IMR-90 (cell line): Measurements from ENCODE around the gene EPN3. TPM values are rescaled to one million over a fixed set of nuclear protein-coding genes. Genes with fewer than 3 reads are reported as not detected.
A peak's percentile ranks its signal among the peaks of the same experiment; 100 is the strongest.

Experiments
- ATAC-seq: fragments of 200-7000 bp; cut with Tn5 transposase; 2 replicates; pipeline ENCODE4 v1.9.1; 2020; ENCODE audit warnings: low read depth, mild to moderate bottlenecking, moderate library complexity
- BruUV-seq: library from RNA; stranded (reverse); fragments of 400-500 nt; replicated peaks from 2 replicates; lab custom pipeline; 2021; lab: Mats Ljungman, UMichigan
- CTCF ChIA-PET: fragments of 300-600 bp; formaldehyde crosslinking; extraction: SDS; loops from one replicate; lab custom pipeline; 2021; ENCODE audit warnings: antibody characterized with exemption; lab: Yijun Ruan, JAX
- POLR2A ChIA-PET: fragments of 300-600 bp; sonication (Branson Sonifier 250); formaldehyde crosslinking; loops from one replicate; lab custom pipeline; 2022; ENCODE audit warnings: antibody characterized with exemption; ENCODE audit not compliant: unreplicated experiment; lab: Charles Lee
- DNase-seq: peaks from one replicate; pipeline ENCODE4 v3.0.0; 2013
- H2AFZ ChIP-seq: replicated peaks from 2 replicates; pipeline ENCODE3; 2013; ENCODE audit warnings: low read length, mild to moderate bottlenecking; ENCODE audit not compliant: poor library complexity
- H2AK5ac ChIP-seq: 2 replicates; pipeline ENCODE4 v1.6.1; 2013; ENCODE audit warnings: low read depth, low read length, inconsistent platforms
- H2AK9ac ChIP-seq: replicated peaks from 2 replicates; pipeline ENCODE3; 2013; ENCODE audit warnings: mild to moderate bottlenecking, low read depth, low read length, moderate library complexity; ENCODE audit not compliant: poor library complexity
- H2BK120ac ChIP-seq: 2 replicates; pipeline ENCODE4 v1.6.1; 2013; ENCODE audit warnings: low read depth, low read length, inconsistent platforms
- H2BK15ac ChIP-seq: 3 replicates; pipeline ENCODE4 v1.6.1; 2013; ENCODE audit warnings: low read depth, low read length, inconsistent platforms
- H2BK20ac ChIP-seq: 2 replicates; pipeline ENCODE4 v1.6.1; 2013; ENCODE audit warnings: low read depth, mild to moderate bottlenecking, inconsistent platforms, low read length, moderate library complexity
- H2BK5ac ChIP-seq: 2 replicates; pipeline ENCODE4 v1.6.1; 2013; ENCODE audit warnings: mild to moderate bottlenecking, low read depth, low read length, inconsistent platforms; ENCODE audit not compliant: poor library complexity, severe bottlenecking
- H3K14ac ChIP-seq: replicated peaks from 2 replicates; pipeline ENCODE4 v1.6.1; 2013; ENCODE audit warnings: low read depth, low read length, inconsistent platforms
- H3K18ac ChIP-seq: 2 replicates; pipeline ENCODE4 v1.6.1; 2013; ENCODE audit warnings: low read depth, low read length, control low read depth
- H3K23ac ChIP-seq: 2 replicates; pipeline ENCODE4 v1.6.1; 2013; ENCODE audit warnings: low read depth, low read length, inconsistent platforms
- H3K27ac ChIP-seq: 2 replicates; pipeline ENCODE4 v1.5.1; 2013; ENCODE audit warnings: mild to moderate bottlenecking, control low read depth, low read length; ENCODE audit not compliant: insufficient read depth
- H3K27me3 ChIP-seq: 2 replicates; pipeline ENCODE4 v1.6.1; 2013; ENCODE audit warnings: low read length; ENCODE audit not compliant: control insufficient read depth, insufficient read depth
- H3K36me3 ChIP-seq: 2 replicates; pipeline ENCODE4 v1.6.1; 2013; ENCODE audit warnings: low read length, mixed read lengths; ENCODE audit not compliant: control insufficient read depth, insufficient read depth
- H3K4ac ChIP-seq: 2 replicates; pipeline ENCODE4 v1.6.1; 2013; ENCODE audit warnings: low read depth, low read length, inconsistent platforms
- H3K4me1 ChIP-seq: 2 replicates; pipeline ENCODE4 v1.6.1; 2013; ENCODE audit warnings: low read length, mixed read lengths; ENCODE audit not compliant: control insufficient read depth, insufficient read depth
- H3K4me2 ChIP-seq: 2 replicates; pipeline ENCODE4 v1.6.1; 2013; ENCODE audit warnings: low read depth, mild to moderate bottlenecking, control low read depth, low read length, moderate library complexity
- H3K4me3 ChIP-seq: 2 replicates; pipeline ENCODE4 v1.5.1; 2013; ENCODE audit warnings: low read depth, mild to moderate bottlenecking, control low read depth, low read length, moderate library complexity; ENCODE audit not compliant: insufficient read depth
- H3K56ac ChIP-seq: 2 replicates; pipeline ENCODE4 v1.6.1; 2013; ENCODE audit warnings: low read length, inconsistent platforms; ENCODE audit not compliant: insufficient read depth; ENCODE audit errors: extremely low read depth
- H3K79me1 ChIP-seq, 2 experiments: 2 replicates each; pipeline ENCODE4 v1.6.1; 2013; ENCODE audit warnings: low read length in 2 of 2, inconsistent platforms in 1 of 2, low read depth in 1 of 2
- H3K9ac ChIP-seq: 2 replicates; pipeline ENCODE4 v1.6.1; 2013; ENCODE audit warnings: low read depth, low read length, control low read depth
- H3K9me1 ChIP-seq: 2 replicates; pipeline ENCODE4 v1.6.1; 2013; ENCODE audit warnings: low read length, inconsistent platforms; ENCODE audit not compliant: insufficient read depth
- H3K9me3 ChIP-seq: 2 replicates; pipeline ENCODE4 v1.6.1; 2013; ENCODE audit warnings: low read length; ENCODE audit not compliant: control insufficient read depth, insufficient read depth
- H4K20me1 ChIP-seq: 2 replicates; pipeline ENCODE4 v1.6.1; 2013; ENCODE audit warnings: low read length, inconsistent platforms; ENCODE audit not compliant: insufficient read depth
- H4K5ac ChIP-seq: 2 replicates; pipeline ENCODE4 v1.6.1; 2013; ENCODE audit warnings: mild to moderate bottlenecking, low read depth, low read length, control low read depth
- H4K8ac ChIP-seq, 2 experiments: 2 replicates each; pipeline ENCODE4 v1.6.1; 2013; ENCODE audit warnings: low read depth in 2 of 2, low read length in 2 of 2, control low read depth in 1 of 2, inconsistent platforms in 1 of 2
- H4K91ac ChIP-seq: 2 replicates; pipeline ENCODE4 v1.6.1; 2013; ENCODE audit warnings: low read depth, low read length, inconsistent platforms; ENCODE audit not compliant: insufficient read depth
- CEBPB ChIP-seq: IDR thresholded peaks from 2 replicates; pipeline ENCODE4 v1.6.1; 2012; ENCODE audit warnings: low read depth, low read length, improper control_type of control experiment
- POLR2A ChIP-seq: IDR thresholded peaks from 2 replicates; pipeline ENCODE4 v1.6.1; 2012; ENCODE audit warnings: mild to moderate bottlenecking, low read depth, low read length
- WGBS, 2 experiments: methylation state at CpG; one replicate each; pipeline versions ENCODE4 v1.1.5 to v1.1.7; 2013; ENCODE audit warnings: missing lambda C conversion rate in 2 of 2; ENCODE audit not compliant: insufficient read length in 1 of 2; ENCODE audit errors: extremely low coverage in 2 of 2; 5-methylcytosine and 5-hydroxymethylcytosine counted together
- dilution Hi-C: fragments of 300-500 bp; cut with HindIII; formaldehyde crosslinking; loops from one replicate; pipeline ENCODE4 v1.14.3; 2018; ENCODE audit warnings: low sequenced_read_pairs; ENCODE audit not compliant: unreplicated experiment
- in situ Hi-C: fragments of 300-500 bp; cut with MboI; formaldehyde crosslinking; loops from 3 replicates; pipeline ENCODE4 v1.14.3; 2019; ENCODE audit warnings: low sequenced_read_pairs, inconsistent platforms, mixed read lengths
- intact Hi-C: fragments of 100-400 bp; cut with micrococcal nuclease; formaldehyde crosslinking; loops from 2 replicates; pipeline ENCODE4 v1.10.0; 2022
- polyA plus RNA-seq, 3 experiments: library from polyadenylated mRNA; depleted of rRNA; stranded (reverse); fragments of >200 nt; gene quantifications; 2 replicates each; pipeline ENCODE4 v1.2.3, GENCODE V29; 2012; ENCODE audit warnings: low replicate concordance in 1 of 3
- total RNA-seq: library from RNA; depleted of rRNA; stranded (reverse); fragments of >200 nt; gene quantifications from 2 replicates; pipeline ENCODE4 v1.2.3, GENCODE V29; 2012
- TF ChIP-seq, protein P1 (sequence below): fragments of 150-350 bp; IDR thresholded peaks from 2 replicates; pipeline ENCODE4 v1.6.1; 2017; ENCODE audit warnings: mild to moderate bottlenecking, antibody characterized with exemption, low read length, low read depth
- TF ChIP-seq, protein P2 (sequence below): fragments of 150-350 bp; IDR thresholded peaks from 2 replicates; pipeline ENCODE4 v1.6.1; 2016; ENCODE audit warnings: low read depth, mild to moderate bottlenecking, low read length, moderate library complexity, borderline replicate concordance

Gene EPN3
- total and polyA plus RNA-seq, 2 of the 4 experiments (the other 2 are of a cell fraction) = 0.09 TPM; not detected in 1

DNA sequence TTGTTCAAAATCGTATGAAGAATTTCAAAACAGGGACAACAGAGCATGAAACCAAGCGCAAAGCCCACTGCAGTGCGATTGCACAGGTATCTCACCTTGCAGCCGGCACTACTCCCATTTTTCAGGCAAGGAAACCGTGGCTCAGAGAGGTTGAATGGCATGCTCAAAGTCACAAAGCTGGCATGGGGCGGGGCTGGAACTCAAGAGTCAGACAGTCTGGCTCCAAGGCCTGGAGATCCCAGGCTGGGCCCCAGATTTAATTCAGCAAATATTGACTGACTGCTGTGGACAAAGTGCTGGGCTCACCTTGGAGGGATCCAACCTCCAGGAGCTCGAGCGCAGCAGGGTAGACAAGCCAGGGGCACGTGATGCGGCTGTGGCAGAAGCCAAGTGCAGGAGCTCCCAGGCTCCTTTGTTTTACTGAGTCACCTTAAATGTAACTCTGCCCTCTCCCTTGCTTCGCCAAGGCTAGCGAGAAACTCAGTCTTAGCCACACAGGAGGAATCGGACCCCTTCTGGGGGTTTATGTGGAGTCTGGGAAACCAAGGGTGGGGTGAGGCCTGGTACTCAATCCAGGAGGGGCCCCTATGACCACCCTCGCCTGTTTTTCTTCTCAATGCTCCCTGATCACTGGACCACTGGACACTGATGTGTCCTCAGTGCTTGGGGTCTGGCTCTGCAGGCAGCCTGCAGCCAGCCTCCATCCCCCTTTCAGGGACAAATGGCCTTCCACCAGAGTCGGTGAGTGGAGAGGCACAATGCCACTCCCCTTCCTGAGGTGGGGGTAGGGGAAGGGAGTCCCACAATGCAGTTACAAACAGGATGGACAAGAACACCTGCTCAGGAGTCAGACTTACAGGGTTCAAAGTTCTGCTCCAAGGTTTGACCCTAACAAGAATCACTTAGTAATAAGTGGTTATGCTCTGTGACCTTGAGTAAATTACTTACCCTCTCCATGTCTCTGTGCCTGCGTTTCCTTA, 10.6 kb downstream of the EPN3 start:
- Histone ChIP-seq H2BK5ac (no peak overlapping the region), H3K14ac (no peak overlapping the region), H4K5ac (peak overlapping the region; percentile 23; the same call in 1 of the 2 replicates), H3K56ac (no peak overlapping the region), H4K20me1 (no peaks in the 10 kb centered on the region), H3K27ac (no peak overlapping the region), H4K8ac (peak overlapping the region; percentile 38 to 75; a peak in 2 of 4 replicates), H3K9me3 (no peaks in the 10 kb centered on the region), H3K4ac (peak overlapping the region; percentile 33; the same call in 1 of the 2 replicates), H4K91ac (0 out of 2 replicates have a peak overlapping the region, but pooled peaks have one; percentile 18), H3K79me1 (peaks cover 0 to 17% of the 10 kb centered on the region in 2 experiments; a peak in 2 of 4 replicates), H2AK9ac (peak overlapping the region; percentile 71), H3K18ac (no peak overlapping the region), H3K9ac (no peak overlapping the region), H2AK5ac (peak overlapping the region; percentile 65; the same call in 1 of the 2 replicates), H3K4me3 (no peak overlapping the region), H2BK15ac (no peak overlapping the region), H2BK120ac (no peak overlapping the region), H3K36me3 (no peaks in the 10 kb centered on the region), H3K9me1 (peaks cover 9% of the 10 kb centered on the region), H2AFZ (peak overlapping the region; percentile 74), H3K23ac (no peak overlapping the region), H2BK20ac (no peak overlapping the region), H3K4me2 (no peak overlapping the region), H3K27me3 (no peaks in the 10 kb centered on the region), H3K4me1 (peaks cover 19% of the 10 kb centered on the region)
- POLR2A ChIA-PET = interaction anchor here (0.6 kb wide), 1 partner anchor 96 kb away, joined by 3 read pairs; no protein-coding TSS in a partner anchor
- CTCF ChIA-PET = no interaction called here
- dilution Hi-C loops (no loop called here), intact Hi-C loops (loop anchor here (1.0 to 10.0 kb wide), 2 partner anchors 61 to 412 kb away; no protein-coding TSS in a partner anchor), in situ Hi-C loops (loop anchor here (10.0 kb wide), 1 partner anchor 412 kb away; no protein-coding TSS in a partner anchor)
- DNase-seq (no peak), ATAC-seq (no peak)
- TF ChIP-seq CEBPB (no peak), POLR2A (no peak)
- TF ChIP-seq, protein P1, sequence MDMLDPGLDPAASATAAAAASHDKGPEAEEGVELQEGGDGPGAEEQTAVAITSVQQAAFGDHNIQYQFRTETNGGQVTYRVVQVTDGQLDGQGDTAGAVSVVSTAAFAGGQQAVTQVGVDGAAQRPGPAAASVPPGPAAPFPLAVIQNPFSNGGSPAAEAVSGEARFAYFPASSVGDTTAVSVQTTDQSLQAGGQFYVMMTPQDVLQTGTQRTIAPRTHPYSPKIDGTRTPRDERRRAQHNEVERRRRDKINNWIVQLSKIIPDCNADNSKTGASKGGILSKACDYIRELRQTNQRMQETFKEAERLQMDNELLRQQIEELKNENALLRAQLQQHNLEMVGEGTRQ = no peak
- TF ChIP-seq, protein P2, sequence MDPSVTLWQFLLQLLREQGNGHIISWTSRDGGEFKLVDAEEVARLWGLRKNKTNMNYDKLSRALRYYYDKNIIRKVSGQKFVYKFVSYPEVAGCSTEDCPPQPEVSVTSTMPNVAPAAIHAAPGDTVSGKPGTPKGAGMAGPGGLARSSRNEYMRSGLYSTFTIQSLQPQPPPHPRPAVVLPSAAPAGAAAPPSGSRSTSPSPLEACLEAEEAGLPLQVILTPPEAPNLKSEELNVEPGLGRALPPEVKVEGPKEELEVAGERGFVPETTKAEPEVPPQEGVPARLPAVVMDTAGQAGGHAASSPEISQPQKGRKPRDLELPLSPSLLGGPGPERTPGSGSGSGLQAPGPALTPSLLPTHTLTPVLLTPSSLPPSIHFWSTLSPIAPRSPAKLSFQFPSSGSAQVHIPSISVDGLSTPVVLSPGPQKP = no peak
- no TSS peak for BruUV-seq
- WGBS, 2 experiments = 71% methylated on average over 6 of the region's 16 CpGs; no CpG with 5 or more reads in 1 of the 2 experiments
